Progenitor cell of endocrine pancreas (in vitro differentiated cells): ENCODE data around the gene ACSS3. TPM values are rescaled to one million over a fixed set of nuclear protein-coding genes. Genes with fewer than 3 reads are reported as not detected.
"Not testable (repeated sequence)": the region's sequence is repeated elsewhere in the genome, so short reads cannot be mapped to it uniquely, and the experiment has no call there.

Source experiments
- DNase-seq: peaks from one replicate; pipeline ENCODE4 v3.0.0; 2021; ENCODE audit warnings: low spot score; ENCODE audit not compliant: unreplicated experiment
- H3K27ac Mint-ChIP-seq: 2 replicates; pipeline ENCODE4 v1.8.0; 2021; ENCODE audit warnings: mild to moderate bottlenecking, moderate library complexity, mixed read lengths
- H3K27me3 Mint-ChIP-seq: 2 replicates; pipeline ENCODE4 v1.8.0; 2021; ENCODE audit warnings: mixed read lengths
- H3K36me3 Mint-ChIP-seq: 2 replicates; pipeline ENCODE4 v1.8.0; 2022; ENCODE audit warnings: mixed read lengths; ENCODE audit not compliant: insufficient read depth
- H3K4me1 Mint-ChIP-seq: 2 replicates; pipeline ENCODE4 v1.8.0; 2021; ENCODE audit warnings: low read depth, mixed read lengths
- H3K4me3 Mint-ChIP-seq: 2 replicates; pipeline ENCODE4 v1.8.0; 2021; ENCODE audit warnings: low read depth, mild to moderate bottlenecking, moderate library complexity, mixed read lengths
- H3K9me3 Mint-ChIP-seq: 2 replicates; pipeline ENCODE4 v1.8.0; 2021; ENCODE audit warnings: low read depth, mixed read lengths
- CTCF ChIP-seq: fragments of 200-600 bp; sonication (generic); IDR thresholded peaks from one replicate; pipeline ENCODE4 v1.5.0; 2021; ENCODE audit warnings: antibody characterized with exemption, mild to moderate bottlenecking; ENCODE audit not compliant: unreplicated experiment
- total RNA-seq: library from RNA; stranded (reverse); gene quantifications from 2 replicates; pipeline ENCODE4 v1.2.1, GENCODE V29; 2021

ACSS3 gene
- total RNA-seq, 1 donor from 2014 or later, result 15.9 TPM

GRCh38 chr12:81176796-81177195 is 98.9 kb downstream of the ACSS3 start:
- DNase-seq, result no peak
- Mint-ChIP-seq H3K36me3 (peaks cover 22% of the 10 kb centered on the region), H3K9me3 (peaks cover 11% of the 10 kb centered on the region), H3K4me1 (peaks cover 4% of the 10 kb centered on the region), H3K27ac (no peak overlapping the region), H3K27me3 (no peaks in the 10 kb centered on the region), H3K4me3 (no peak overlapping the region)
- TF ChIP-seq CTCF, result no peak

- Mint-ChIP-seq H3K4me3 (no peak overlapping the region), H3K36me3 (peaks cover 21% of the 10 kb centered on the region), H3K9me3 (peaks cover 12% of the 10 kb centered on the region), H3K27me3 (no peaks in the 10 kb centered on the region), H3K4me1 (peaks cover 4% of the 10 kb centered on the region), H3K27ac (no peak overlapping the region)
- no peak for DNase-seq
- TF ChIP-seq CTCF, result no peak
These were observed 103.8 kb downstream of the ACSS3 start for GRCh38 chr12:81181691-81182090.

GRCh38 chr12:81187686-81188085 is 109.8 kb downstream of the ACSS3 start:
- Mint-ChIP-seq H3K4me1 (no peaks in the 10 kb centered on the region), H3K9me3 (peaks cover 6% of the 10 kb centered on the region), H3K36me3 (peaks cover 14% of the 10 kb centered on the region), H3K4me3 (no peak overlapping the region), H3K27me3 (no peaks in the 10 kb centered on the region), H3K27ac (no peak overlapping the region)
- no peak for TF ChIP-seq CTCF
- no peak for DNase-seq

- Mint-ChIP-seq H3K36me3 (peaks cover 2% of the 10 kb centered on the region), H3K27me3 (no peaks in the 10 kb centered on the region), H3K9me3 (no peaks in the 10 kb centered on the region), H3K4me1 (no peaks in the 10 kb centered on the region), H3K4me3 (no peak overlapping the region), H3K27ac (no peak overlapping the region)
- no peak for TF ChIP-seq CTCF
- DNase-seq, result no peak
These were observed 118.7 kb downstream of the ACSS3 start for GRCh38 chr12:81196595-81196994.

GRCh38 chr12:81200561-81200960 is 122.7 kb downstream of the ACSS3 start:
- not testable (repeated sequence) for H3K27ac Mint-ChIP-seq, H3K27me3 Mint-ChIP-seq, H3K4me1 Mint-ChIP-seq, DNase-seq, H3K9me3 Mint-ChIP-seq, H3K36me3 Mint-ChIP-seq, H3K4me3 Mint-ChIP-seq

GRCh38 chr12:81203671-81204204 is 125.9 kb downstream of the ACSS3 start:
- no peak for DNase-seq
- Mint-ChIP-seq H3K27ac (no peak overlapping the region), H3K9me3 (no peaks in the 10 kb centered on the region), H3K4me1 (peaks cover 29% of the 10 kb centered on the region), H3K4me3 (no peak overlapping the region), H3K36me3 (peaks cover 1% of the 10 kb centered on the region), H3K27me3 (no peaks in the 10 kb centered on the region)
- no peak for TF ChIP-seq CTCF
